Vagina (tissue), 2 donors: ENCODE results near the gene PLD5.

Experiments used
- POLR2A ChIP-seq, 2 donors: fragments of 450-650 bp; IDR thresholded peaks; one replicate each; pipeline ENCODE4 v1.6.1; 2017; ENCODE audit warnings: antibody characterized with exemption in 2 of 2, mild to moderate bottlenecking in 2 of 2, moderate library complexity in 2 of 2
- POLR2AphosphoS5 ChIP-seq, 2 donors: sonication (generic); formaldehyde crosslinking; IDR thresholded peaks; one replicate each; pipeline ENCODE4 v1.9.0; 2017; ENCODE audit warnings: antibody characterized with exemption in 2 of 2, mild to moderate bottlenecking in 2 of 2, low read depth in 1 of 2; ENCODE audit not compliant: insufficient read depth in 1 of 2
- TF ChIP-seq, protein P1 (sequence below), 3 experiments: fragments of 450-650 bp in 2 of 3; fragments of 200-600 bp in 1 of 3; sonication (generic) in 1 of 3; IDR thresholded peaks; one replicate each; pipeline ENCODE4 v1.5.1; 2017 to 2019; ENCODE audit warnings: antibody characterized with exemption in 3 of 3, mild to moderate bottlenecking in 2 of 3, moderate library complexity in 2 of 3

DNA sequence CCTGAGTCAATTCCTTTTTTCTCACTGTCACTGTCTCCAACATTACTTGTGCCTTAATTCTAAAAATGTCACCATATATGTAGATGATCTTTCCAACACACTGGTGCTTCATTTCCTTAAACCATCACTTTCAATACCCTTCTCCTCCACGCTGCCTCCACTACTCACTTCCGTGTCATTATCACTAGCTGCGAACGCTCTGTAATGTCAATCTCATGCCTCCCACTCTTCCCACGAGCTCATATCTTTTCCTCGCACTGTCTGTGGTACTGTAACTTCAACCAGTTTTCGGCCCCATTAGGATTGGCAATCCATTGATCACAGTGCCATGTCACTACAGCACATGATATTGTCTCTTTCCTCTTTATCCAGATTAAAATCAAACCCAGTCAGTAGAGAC is 61.6 kb downstream of the PLD5 start:
- TF ChIP-seq POLR2A (IDR thresholded peaks at IDR 0.05) (no peak), POLR2AphosphoS5 (IDR thresholded peaks at IDR 0.05; ENCODE audit: insufficient read depth in 1 of 2, low read depth in 1 of 2) (no peak)
- TF ChIP-seq, protein P1, sequence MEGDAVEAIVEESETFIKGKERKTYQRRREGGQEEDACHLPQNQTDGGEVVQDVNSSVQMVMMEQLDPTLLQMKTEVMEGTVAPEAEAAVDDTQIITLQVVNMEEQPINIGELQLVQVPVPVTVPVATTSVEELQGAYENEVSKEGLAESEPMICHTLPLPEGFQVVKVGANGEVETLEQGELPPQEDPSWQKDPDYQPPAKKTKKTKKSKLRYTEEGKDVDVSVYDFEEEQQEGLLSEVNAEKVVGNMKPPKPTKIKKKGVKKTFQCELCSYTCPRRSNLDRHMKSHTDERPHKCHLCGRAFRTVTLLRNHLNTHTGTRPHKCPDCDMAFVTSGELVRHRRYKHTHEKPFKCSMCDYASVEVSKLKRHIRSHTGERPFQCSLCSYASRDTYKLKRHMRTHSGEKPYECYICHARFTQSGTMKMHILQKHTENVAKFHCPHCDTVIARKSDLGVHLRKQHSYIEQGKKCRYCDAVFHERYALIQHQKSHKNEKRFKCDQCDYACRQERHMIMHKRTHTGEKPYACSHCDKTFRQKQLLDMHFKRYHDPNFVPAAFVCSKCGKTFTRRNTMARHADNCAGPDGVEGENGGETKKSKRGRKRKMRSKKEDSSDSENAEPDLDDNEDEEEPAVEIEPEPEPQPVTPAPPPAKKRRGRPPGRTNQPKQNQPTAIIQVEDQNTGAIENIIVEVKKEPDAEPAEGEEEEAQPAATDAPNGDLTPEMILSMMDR (IDR thresholded peaks at IDR 0.05) = no peak
